ENCODE data around the gene UNC50. TPM values are rescaled to one million over a fixed set of nuclear protein-coding genes. Genes with fewer than 3 reads are reported as not detected.

The UNC50 gene
- total and polyA plus RNA-seq, 3 experiments from 2014 or later, result 41.8 to 53.1 (median 42.4) TPM

GRCh38 chr2:98617149-98617548 lies 8.8 kb downstream of the UNC50 start:
- ChIA-PET CTCF (no interaction called here), POLR2A (interaction anchor here (0.5 to 2.4 kb wide), 2 partner anchors 8 to 47 kb away, joined by 3 to 12 read pairs; no protein-coding TSS in a partner anchor)
- Histone ChIP-seq H3K36me3 (ENCODE audit: insufficient read depth, low read length) (peaks cover 37% of the 10 kb centered on the region), H3K4me1 (ENCODE audit: insufficient read depth, low read length) (no peaks in the 10 kb centered on the region), H3K27me3 (ENCODE audit: insufficient read depth, low read length, poor library complexity, severe bottlenecking) (no peaks in the 10 kb centered on the region), H3K9me3 (ENCODE audit: low read length) (no peaks in the 10 kb centered on the region), H3K27ac (ENCODE audit: low read depth, low read length) (no peak overlapping the region), H3K4me3 (ENCODE audit: low read length) (no peak overlapping the region)
- Mint-ChIP-seq H3K4me1 (peaks cover 53 to 70% (median 70%) of the 10 kb centered on the region in 3 donors), H3K27ac (peak overlapping the region in 7 of 8 donors; percentile 20 to 96 (median 79)), H3K9me3 (no peaks in the 10 kb centered on the region), H3K36me3 (peaks cover 3 to 91% (median 39%) of the 10 kb centered on the region in 3 donors), H3K27me3 (no peaks in the 10 kb centered on the region), H3K4me3 (peak overlapping the region in 3 of 7 donors; percentile 8 to 26 (median 19))
- no peak for DNase-seq

- Histone ChIP-seq H3K4me3 (ENCODE audit: low read length) (no peak overlapping the region), H3K4me1 (ENCODE audit: insufficient read depth, low read length) (no peaks in the 10 kb centered on the region), H3K36me3 (ENCODE audit: insufficient read depth, low read length) (peaks cover 42% of the 10 kb centered on the region), H3K27ac (ENCODE audit: low read depth, low read length) (no peak overlapping the region), H3K9me3 (ENCODE audit: low read length) (no peaks in the 10 kb centered on the region), H3K27me3 (ENCODE audit: insufficient read depth, low read length, poor library complexity, severe bottlenecking) (no peaks in the 10 kb centered on the region)
- H3K27ac Mint-ChIP-seq, result peak overlapping the region in 3 of 8 donors; percentile 27 to 61 (median 45)
- H3K4me1 Mint-ChIP-seq, result peaks cover 20 to 44% (median 43%) of the 10 kb centered on the region in 3 donors
- H3K27me3 Mint-ChIP-seq, result no peaks in the 10 kb centered on the region
- no peak overlapping the region for H3K4me3 Mint-ChIP-seq
- POLR2A ChIA-PET, result interaction anchor here (0.6 kb wide), 1 partner anchor 166 kb away, joined by 3 read pairs; no protein-coding TSS in a partner anchor
- CTCF ChIA-PET, result interaction anchor here (1.2 kb wide), 1 partner anchor 15 kb away, joined by 3 read pairs; no protein-coding TSS in a partner anchor
- no peak for DNase-seq
- H3K36me3 Mint-ChIP-seq, result peaks cover 17 to 91% (median 19%) of the 10 kb centered on the region in 3 donors
- no peaks in the 10 kb centered on the region for H3K9me3 Mint-ChIP-seq
These were observed 15.3 kb downstream of the UNC50 start for GRCh38 chr2:98623657-98624056.

GRCh38 chr2:98632351-98632750 lies 24.0 kb downstream of the UNC50 start:
- no peaks in the 10 kb centered on the region for H3K27me3 ChIP-seq (ENCODE audit: insufficient read depth, low read length, poor library complexity, severe bottlenecking)
- peaks cover 65% of the 10 kb centered on the region for H3K36me3 ChIP-seq (ENCODE audit: insufficient read depth, low read length)
- no peak overlapping the region for H3K27ac ChIP-seq (ENCODE audit: low read depth, low read length)
- H3K4me3 ChIP-seq (ENCODE audit: low read length), result no peak overlapping the region
- no peaks in the 10 kb centered on the region for H3K27me3 Mint-ChIP-seq
- H3K36me3 Mint-ChIP-seq, result peaks cover 18 to 82% (median 42%) of the 10 kb centered on the region in 3 donors
- H3K9me3 Mint-ChIP-seq, result no peaks in the 10 kb centered on the region
- ChIA-PET POLR2A (no interaction called here), CTCF (interaction anchor here (0.8 to 3.4 kb wide), 5 partner anchors 13 to 185 kb away, joined by 3 to 10 read pairs (median 4); no protein-coding TSS in a partner anchor)
- H3K4me3 Mint-ChIP-seq, result peak overlapping the region in 1 of 7 donors; percentile 48
- H3K4me1 Mint-ChIP-seq, result peaks cover 37 to 49% (median 47%) of the 10 kb centered on the region in 3 donors
- DNase-seq, result no peak
- H3K9me3 ChIP-seq (ENCODE audit: low read length), result no peaks in the 10 kb centered on the region
- peak overlapping the region in 6 of 8 donors; percentile 50 to 100 (median 66) for H3K27ac Mint-ChIP-seq
- peaks cover 30% of the 10 kb centered on the region for H3K4me1 ChIP-seq (ENCODE audit: insufficient read depth, low read length)

- Mint-ChIP-seq H3K27ac (peak overlapping the region; percentile 86 to 100 (median 98)), H3K9me3 (no peaks in the 10 kb centered on the region), H3K36me3 (peaks cover 12 to 83% (median 40%) of the 10 kb centered on the region in 3 donors), H3K27me3 (no peaks in the 10 kb centered on the region), H3K4me1 (peaks cover 46 to 61% (median 55%) of the 10 kb centered on the region in 3 donors), H3K4me3 (peak overlapping the region; percentile 8 to 90 (median 76))
- CTCF ChIA-PET, result interaction anchor here (1.6 to 3.4 kb wide), 2 partner anchors 10 to 15 kb away, joined by 6 to 10 read pairs (median 6); no protein-coding TSS in a partner anchor
- Histone ChIP-seq H3K9me3 (ENCODE audit: low read length) (no peaks in the 10 kb centered on the region), H3K4me3 (ENCODE audit: low read length) (no peak overlapping the region), H3K36me3 (ENCODE audit: insufficient read depth, low read length) (peaks cover 61% of the 10 kb centered on the region), H3K27me3 (ENCODE audit: insufficient read depth, low read length, poor library complexity, severe bottlenecking) (no peaks in the 10 kb centered on the region), H3K4me1 (ENCODE audit: insufficient read depth, low read length) (peaks cover 44% of the 10 kb centered on the region), H3K27ac (ENCODE audit: low read depth, low read length) (peak overlapping the region; percentile 39)
- peak in 4 of 5 donors; percentile 31 to 70 (median 39) for DNase-seq
- POLR2A ChIA-PET, result no interaction called here
These were observed 26.2 kb downstream of the UNC50 start for GRCh38 chr2:98634406-98635092.

GRCh38 chr2:98637401-98638147 lies 29.2 kb downstream of the UNC50 start:
- Histone ChIP-seq H3K4me3 (ENCODE audit: low read length) (peak overlapping the region; percentile 29), H3K27me3 (ENCODE audit: insufficient read depth, low read length, poor library complexity, severe bottlenecking) (no peaks in the 10 kb centered on the region), H3K9me3 (ENCODE audit: low read length) (no peaks in the 10 kb centered on the region), H3K36me3 (ENCODE audit: insufficient read depth, low read length) (peaks cover 56% of the 10 kb centered on the region), H3K27ac (ENCODE audit: low read depth, low read length) (peak overlapping the region; percentile 60), H3K4me1 (ENCODE audit: insufficient read depth, low read length) (peaks cover 44% of the 10 kb centered on the region)
- Mint-ChIP-seq H3K9me3 (no peaks in the 10 kb centered on the region), H3K27ac (peak overlapping the region; percentile 92 to 97 (median 97)), H3K4me1 (peaks cover 51 to 67% (median 57%) of the 10 kb centered on the region in 3 donors), H3K27me3 (no peaks in the 10 kb centered on the region), H3K36me3 (peaks cover 19 to 76% (median 30%) of the 10 kb centered on the region in 3 donors), H3K4me3 (peak overlapping the region; percentile 9 to 80 (median 74))
- ChIA-PET CTCF (no interaction called here), POLR2A (no interaction called here)
- peak; percentile 34 to 77 (median 53) for DNase-seq

GRCh38 chr2:98643496-98644100 lies 35.2 kb downstream of the UNC50 start:
- Mint-ChIP-seq H3K27me3 (no peaks in the 10 kb centered on the region), H3K4me3 (no peak overlapping the region), H3K4me1 (peaks cover 20 to 46% (median 35%) of the 10 kb centered on the region in 3 donors), H3K27ac (peak overlapping the region in 6 of 8 donors; percentile 14 to 88 (median 52)), H3K9me3 (no peaks in the 10 kb centered on the region), H3K36me3 (peaks cover 7 to 84% (median 20%) of the 10 kb centered on the region in 3 donors)
- CTCF ChIA-PET, result interaction anchor here (1.7 kb wide), 1 partner anchor 194 kb away, joined by 4 read pairs; no protein-coding TSS in a partner anchor
- Histone ChIP-seq H3K4me3 (ENCODE audit: low read length) (no peak overlapping the region), H3K9me3 (ENCODE audit: low read length) (no peaks in the 10 kb centered on the region), H3K36me3 (ENCODE audit: insufficient read depth, low read length) (peaks cover 58% of the 10 kb centered on the region), H3K27me3 (ENCODE audit: insufficient read depth, low read length, poor library complexity, severe bottlenecking) (no peaks in the 10 kb centered on the region), H3K27ac (ENCODE audit: low read depth, low read length) (no peak overlapping the region), H3K4me1 (ENCODE audit: insufficient read depth, low read length) (peaks cover 2% of the 10 kb centered on the region)
- POLR2A ChIA-PET, result interaction anchor here (0.6 kb wide), 1 partner anchor 28 kb away, joined by 4 read pairs; no protein-coding TSS in a partner anchor
- DNase-seq, result no peak

GRCh38 chr2:98647636-98648035 lies 39.2 kb downstream of the UNC50 start:
- Mint-ChIP-seq H3K36me3 (peaks cover 25 to 89% (median 27%) of the 10 kb centered on the region in 3 donors), H3K4me1 (peaks cover 40 to 75% (median 51%) of the 10 kb centered on the region in 3 donors), H3K9me3 (peaks cover 9 to 15% (median 10%) of the 10 kb centered on the region in 5 donors), H3K27ac (peak overlapping the region in 5 of 8 donors; percentile 24 to 75 (median 66)), H3K4me3 (no peak overlapping the region), H3K27me3 (no peaks in the 10 kb centered on the region)
- no peaks in the 10 kb centered on the region for H3K27me3 ChIP-seq (ENCODE audit: insufficient read depth, low read length, poor library complexity, severe bottlenecking)
- POLR2A ChIA-PET, result interaction anchor here (1.0 kb wide), 1 partner anchor 9 kb away, joined by 3 read pairs; no protein-coding TSS in a partner anchor
- H3K9me3 ChIP-seq (ENCODE audit: low read length), result no peaks in the 10 kb centered on the region
- H3K36me3 ChIP-seq (ENCODE audit: insufficient read depth, low read length), result peaks cover 39% of the 10 kb centered on the region
- no peak overlapping the region for H3K27ac ChIP-seq (ENCODE audit: low read depth, low read length)
- no peak for DNase-seq
- H3K4me3 ChIP-seq (ENCODE audit: low read length), result no peak overlapping the region
- CTCF ChIA-PET, result interaction anchor here (1.2 to 2.2 kb wide), 2 partner anchors 82 to 83 kb away, joined by 3 to 30 read pairs; partner anchors contain the start of gene MGAT4A
- H3K4me1 ChIP-seq (ENCODE audit: insufficient read depth, low read length), result peaks cover 29% of the 10 kb centered on the region

Data from CD8-positive, alpha-beta memory T cell (primary cell).